Right cardiac atrium (tissue), 5 donors: ENCODE data around the gene ZFX. TPM values are rescaled to one million over a fixed set of nuclear protein-coding genes. Genes with fewer than 3 reads are reported as not detected.

Experiments
- ATAC-seq, 2 donors: fragments of 200-7000 bp; cut with Tn5 transposase; one replicate each; pipeline versions ENCODE4 v1.8.0 to v1.9.1; 2020; ENCODE audit warnings: moderate library complexity in 2 of 2, mild to moderate bottlenecking in 1 of 2
- DNase-seq, 3 donors: peaks; one replicate each; pipeline ENCODE4 v3.0.0-alpha.2; 2020
- H3K27ac ChIP-seq: one replicate; pipeline ENCODE4 v1.5.1; 2013; ENCODE audit warnings: mild to moderate bottlenecking, low read length, control low read depth, moderate library complexity
- H3K27me3 ChIP-seq: one replicate; pipeline ENCODE4 v1.6.1; 2013; ENCODE audit not compliant: control insufficient read depth, insufficient read depth
- H3K4me1 ChIP-seq: one replicate; pipeline ENCODE4 v1.6.1; 2013; ENCODE audit warnings: low read length; ENCODE audit not compliant: control insufficient read depth, insufficient read depth
- H3K4me3 ChIP-seq: one replicate; pipeline ENCODE4 v1.5.1; 2013; ENCODE audit warnings: low read length, control low read depth
- H3K9me3 ChIP-seq: one replicate; pipeline ENCODE4 v1.6.1; 2013; ENCODE audit warnings: low read length; ENCODE audit not compliant: control insufficient read depth
- WGBS: extraction: QIAGEN DNeasy Blood & Tissue Kit; methylation state at CpG from one replicate; pipeline ENCODE4 v1.1.7; 2013; 5-methylcytosine and 5-hydroxymethylcytosine counted together
- intact Hi-C, 4 donors: fragments of 100-400 bp; cut with DNase I; formaldehyde crosslinking; loops; one replicate each; pipeline versions ENCODE4 v1.11.0 to v1.14.0; 2022 to 2023
- polyA plus RNA-seq: library from polyadenylated mRNA; stranded (reverse); fragments of 200-250 nt; gene quantifications from one replicate; pipeline ENCODE4 v1.2.3, GENCODE V29; 2013
- total RNA-seq, 4 donors: library from RNA; stranded (reverse); fragmentation: NEBNext Ultra II Directional; extraction: Animal tissue kit (Norgen Biotek cat#: 25700); gene quantifications; one replicate each; pipeline ENCODE4 v1.2.1, GENCODE V29; 2021
- donor health status: healthy with polysubstance abuse.
- donor health status: DM: no; HTN: yes; CAD: no.
- donor health status: DM: no; HTN: no; CAD: no.
- donor health status: DM: no; HTN: yes; CAD: no; lungs with severe emphysema.
- donor health status: DM: yes; HTN: yes; CAD: no.

Gene ZFX
- total and polyA plus RNA-seq, 5 donors, result 5.6 to 64.4 (median 38.5) TPM

DNA sequence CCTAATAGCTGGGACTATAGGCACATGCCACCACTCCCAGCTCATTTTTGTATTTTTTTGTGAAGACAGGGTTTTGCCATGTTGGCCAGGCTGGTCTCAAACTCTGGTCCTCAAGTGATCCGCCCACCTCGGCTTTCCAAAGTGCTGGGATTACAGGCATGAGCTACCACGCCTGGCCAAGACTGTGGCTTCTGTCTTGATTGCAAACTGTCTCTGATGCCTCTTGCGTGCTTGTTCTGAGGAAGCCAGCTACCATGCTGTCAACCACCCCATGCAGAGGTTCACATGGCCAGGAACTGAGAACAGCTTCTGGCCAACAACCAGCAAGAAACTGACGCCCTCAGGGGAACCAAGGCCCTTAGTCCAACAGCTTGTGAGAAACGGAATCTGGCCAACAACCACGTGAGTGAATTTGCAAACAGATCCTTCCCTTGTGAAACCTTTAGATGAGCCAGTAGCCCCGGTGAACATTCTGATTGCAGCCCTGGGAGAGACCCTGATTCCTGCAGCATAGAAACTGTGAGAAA is 93.2 kb downstream of the ZFX start:
- Histone ChIP-seq H3K9me3 (no peaks in the 10 kb centered on the region), H3K27me3 (no peaks in the 10 kb centered on the region), H3K4me3 (no peak overlapping the region), H3K27ac (peak overlapping the region; percentile 7), H3K4me1 (no peaks in the 10 kb centered on the region)
- intact Hi-C loops, result loop anchor here in 2 of 4 donors (5.0 to 10.0 kb wide), 2 partner anchors 158 to 160 kb away; no protein-coding TSS in a partner anchor
- ATAC-seq (peak; percentile 81 to 89), DNase-seq (peak; percentile 69 to 71 (median 69))
- 38% methylated on average over 8 of the region's 8 CpGs for WGBS

DNA sequence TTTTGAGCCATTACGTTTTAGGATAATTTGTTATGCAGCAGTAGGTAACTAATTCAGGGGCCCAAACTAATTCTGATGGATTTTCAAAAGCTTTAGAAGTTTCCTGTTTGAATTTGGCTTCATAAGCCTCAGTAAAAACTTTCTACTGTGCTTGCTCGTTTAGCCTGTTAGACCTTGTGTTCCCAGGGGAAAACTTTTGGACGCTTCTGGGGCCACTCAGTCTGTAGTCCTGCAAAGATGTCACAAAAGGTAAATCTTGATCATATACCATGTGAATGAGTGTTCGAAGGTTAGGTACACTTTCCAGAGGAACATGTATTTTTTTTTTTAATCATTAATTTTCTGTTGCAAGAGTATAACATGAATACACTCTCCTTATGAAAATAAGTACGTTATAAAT is 93.7 kb downstream of the ZFX start:
- Histone ChIP-seq H3K9me3 (no peaks in the 10 kb centered on the region), H3K27me3 (no peaks in the 10 kb centered on the region), H3K4me3 (no peak overlapping the region), H3K4me1 (no peaks in the 10 kb centered on the region), H3K27ac (no peak overlapping the region)
- intact Hi-C loops, result loop anchor here in 2 of 4 donors (5.0 to 10.0 kb wide), 2 partner anchors 158 to 161 kb away; no protein-coding TSS in a partner anchor
- ATAC-seq, result no peak
- 60% methylated on average over 5 of the region's 5 CpGs for WGBS
- DNase-seq, result no peak

DNA sequence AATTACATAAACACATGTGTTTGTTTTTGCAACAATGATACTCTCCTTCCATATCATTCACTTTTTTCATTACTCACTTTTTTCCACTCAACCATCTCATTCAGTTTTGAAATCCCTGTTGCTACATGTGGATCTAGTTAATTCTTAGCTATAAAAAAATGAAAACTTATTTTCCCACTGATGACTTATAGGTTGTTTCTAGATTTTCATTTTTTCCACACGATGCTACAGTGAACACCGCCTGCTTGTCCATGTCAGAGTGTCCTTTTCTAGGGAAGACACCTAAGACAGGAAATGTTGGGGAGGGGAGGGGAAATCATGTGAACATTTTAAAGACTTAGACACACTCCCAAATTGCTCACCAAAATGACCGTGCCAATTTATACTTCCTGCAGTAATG is 94.2 kb downstream of the ZFX start:
- Histone ChIP-seq H3K9me3 (no peaks in the 10 kb centered on the region), H3K27me3 (no peaks in the 10 kb centered on the region), H3K4me1 (no peaks in the 10 kb centered on the region), H3K4me3 (no peak overlapping the region), H3K27ac (no peak overlapping the region)
- ATAC-seq (no peak), DNase-seq (no peak)
- intact Hi-C loops, result loop anchor here in 2 of 4 donors (5.0 to 10.0 kb wide), 2 partner anchors 159 to 161 kb away; no protein-coding TSS in a partner anchor
- 50% methylated on average over 3 of the region's 3 CpGs for WGBS

DNA sequence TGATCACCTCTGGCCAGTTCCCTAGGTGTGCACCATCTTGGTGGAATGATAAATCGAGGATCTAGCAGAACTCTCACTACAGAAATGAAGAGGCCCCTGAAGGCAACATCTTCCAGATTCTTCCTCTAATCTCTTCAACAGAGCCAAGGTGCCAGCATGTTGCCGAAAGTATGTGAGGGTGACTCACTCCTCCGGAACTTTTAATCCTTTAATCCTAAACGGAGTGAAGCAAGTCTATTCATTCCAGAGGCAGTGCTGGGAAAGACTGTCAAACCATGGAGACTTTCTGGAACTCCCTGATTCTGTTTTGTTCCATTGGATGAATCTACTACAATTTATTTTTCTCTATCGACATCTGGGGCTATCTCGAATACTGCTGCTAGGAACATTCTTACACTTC is 95.7 kb downstream of the ZFX start:
- Histone ChIP-seq H3K4me3 (no peak overlapping the region), H3K27ac (no peak overlapping the region), H3K9me3 (no peaks in the 10 kb centered on the region), H3K4me1 (no peaks in the 10 kb centered on the region), H3K27me3 (no peaks in the 10 kb centered on the region)
- WGBS, result 49% methylated on average over 6 of the region's 6 CpGs
- ATAC-seq (peak; percentile 27 to 29), DNase-seq (no peak)
- intact Hi-C loops, result loop anchor here in 1 of 4 donors (10.0 kb wide), 1 partner anchor 160 kb away; no protein-coding TSS in a partner anchor

DNA sequence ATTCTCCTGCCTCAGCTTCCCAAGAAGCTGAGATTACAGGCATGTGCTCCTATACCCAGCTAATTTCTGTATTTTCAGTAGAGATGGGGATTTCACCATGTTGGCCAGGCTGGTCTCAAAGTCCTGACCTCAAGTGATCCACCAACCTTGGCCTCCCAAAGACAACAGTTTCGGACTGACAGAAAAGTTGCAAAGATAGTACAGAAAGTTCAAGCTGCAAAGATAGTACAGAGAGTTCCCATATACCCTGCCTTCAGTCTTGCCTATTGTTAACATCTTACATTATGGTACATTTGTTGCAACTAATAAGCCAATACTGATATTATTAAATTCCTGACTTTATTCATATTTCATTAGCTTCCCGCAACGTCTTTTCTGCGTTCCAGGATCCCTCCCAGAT is 98.5 kb downstream of the ZFX start:
- 96% methylated on average over 4 of the region's 4 CpGs for WGBS
- no peaks in the 10 kb centered on the region for H3K9me3 ChIP-seq
- no peak for DNase-seq
- intact Hi-C loops, result loop anchor here in 1 of 4 donors (10.0 kb wide), 1 partner anchor 163 kb away; no protein-coding TSS in a partner anchor
- no peaks in the 10 kb centered on the region for H3K27me3 ChIP-seq
- no peak overlapping the region for H3K4me3 ChIP-seq
- H3K27ac ChIP-seq, result no peak overlapping the region
- H3K4me1 ChIP-seq, result no peaks in the 10 kb centered on the region
- no peak for ATAC-seq

DNA sequence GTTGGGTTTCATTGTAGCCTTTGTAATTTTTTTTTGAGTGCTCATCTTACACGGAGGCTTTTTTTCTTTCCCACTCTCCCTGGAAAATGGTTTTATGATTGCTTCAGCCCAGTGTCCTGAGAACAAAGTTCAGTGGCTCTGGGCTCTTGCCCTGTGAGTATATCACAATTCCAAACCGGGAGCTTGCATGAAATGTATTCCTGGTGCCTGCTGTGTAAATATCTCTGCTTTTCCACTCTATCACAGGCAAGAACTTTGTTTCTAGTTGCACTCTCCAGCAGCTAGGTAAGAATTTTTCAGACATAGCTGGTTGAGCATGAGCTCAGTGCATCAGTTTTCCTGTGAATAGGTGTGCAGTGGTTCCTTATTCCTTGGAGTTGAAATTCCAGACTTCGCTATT is 103.5 kb downstream of the ZFX start:
- intact Hi-C loops, result loop anchor here in 1 of 4 donors (10.0 kb wide), 1 partner anchor 252 kb away; no protein-coding TSS in a partner anchor
- H3K27ac ChIP-seq, result no peak overlapping the region
- H3K9me3 ChIP-seq, result no peaks in the 10 kb centered on the region
- ATAC-seq (no peak), DNase-seq (no peak)
- H3K4me1 ChIP-seq, result no peaks in the 10 kb centered on the region
- H3K27me3 ChIP-seq, result no peaks in the 10 kb centered on the region
- WGBS, result 68% methylated on average over 3 of the region's 3 CpGs
- H3K4me3 ChIP-seq, result no peak overlapping the region

DNA sequence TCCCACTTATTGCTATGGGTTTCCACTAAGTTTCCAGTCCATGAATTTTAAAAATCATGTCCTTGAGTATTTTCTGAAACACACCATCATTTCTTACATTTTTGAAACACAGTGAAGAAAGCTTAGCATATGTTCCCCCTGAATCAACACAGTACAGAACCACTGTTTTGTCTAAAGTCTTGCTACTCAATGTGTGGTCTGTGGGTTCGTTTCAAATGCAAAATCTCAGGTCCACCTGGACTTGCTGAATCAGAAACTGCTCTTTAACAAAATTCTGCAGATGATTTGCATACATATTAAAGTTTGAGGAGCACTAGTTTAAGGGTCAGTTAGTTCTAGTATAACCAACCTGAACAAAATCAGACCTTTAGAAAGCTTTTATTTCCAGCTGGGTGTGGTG is 103.9 kb downstream of the ZFX start:
- no peaks in the 10 kb centered on the region for H3K4me1 ChIP-seq
- H3K27ac ChIP-seq, result no peak overlapping the region
- H3K4me3 ChIP-seq, result no peak overlapping the region
- H3K9me3 ChIP-seq, result no peaks in the 10 kb centered on the region
- intact Hi-C loops, result loop anchor here in 1 of 4 donors (10.0 kb wide), 1 partner anchor 251 kb away; no protein-coding TSS in a partner anchor
- DNase-seq (no peak), ATAC-seq (no peak)
- 70% methylated on average over 1 of the region's 1 CpG for WGBS
- H3K27me3 ChIP-seq, result no peaks in the 10 kb centered on the region

DNA sequence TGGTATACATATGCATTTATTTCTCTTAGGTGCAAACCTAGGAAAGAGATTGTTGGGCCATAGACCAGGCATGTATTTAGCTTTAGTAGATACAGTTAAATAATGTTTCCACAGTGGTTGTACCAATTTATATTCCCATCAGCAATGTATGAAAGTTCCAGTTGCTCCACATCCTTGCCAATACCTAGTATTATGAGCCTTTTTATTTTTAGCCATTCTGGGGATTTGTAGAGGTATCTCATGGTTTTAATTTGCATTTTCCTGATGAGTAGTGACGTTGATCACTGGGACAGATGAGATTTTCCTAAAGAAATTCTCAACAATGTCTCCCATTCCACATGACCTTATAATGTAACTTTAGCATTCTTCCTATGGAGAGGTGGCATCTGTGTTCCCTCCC is 107.5 kb downstream of the ZFX start:
- Histone ChIP-seq H3K9me3 (no peaks in the 10 kb centered on the region), H3K27ac (no peak overlapping the region), H3K4me3 (no peak overlapping the region), H3K27me3 (no peaks in the 10 kb centered on the region), H3K4me1 (no peaks in the 10 kb centered on the region)
- DNase-seq, result no peak
- intact Hi-C loops, result loop anchor here in 1 of 4 donors (10.0 kb wide), 1 partner anchor 248 kb away; no protein-coding TSS in a partner anchor
- 85% methylated on average over 1 of the region's 1 CpG for WGBS
- no peak for ATAC-seq

DNA sequence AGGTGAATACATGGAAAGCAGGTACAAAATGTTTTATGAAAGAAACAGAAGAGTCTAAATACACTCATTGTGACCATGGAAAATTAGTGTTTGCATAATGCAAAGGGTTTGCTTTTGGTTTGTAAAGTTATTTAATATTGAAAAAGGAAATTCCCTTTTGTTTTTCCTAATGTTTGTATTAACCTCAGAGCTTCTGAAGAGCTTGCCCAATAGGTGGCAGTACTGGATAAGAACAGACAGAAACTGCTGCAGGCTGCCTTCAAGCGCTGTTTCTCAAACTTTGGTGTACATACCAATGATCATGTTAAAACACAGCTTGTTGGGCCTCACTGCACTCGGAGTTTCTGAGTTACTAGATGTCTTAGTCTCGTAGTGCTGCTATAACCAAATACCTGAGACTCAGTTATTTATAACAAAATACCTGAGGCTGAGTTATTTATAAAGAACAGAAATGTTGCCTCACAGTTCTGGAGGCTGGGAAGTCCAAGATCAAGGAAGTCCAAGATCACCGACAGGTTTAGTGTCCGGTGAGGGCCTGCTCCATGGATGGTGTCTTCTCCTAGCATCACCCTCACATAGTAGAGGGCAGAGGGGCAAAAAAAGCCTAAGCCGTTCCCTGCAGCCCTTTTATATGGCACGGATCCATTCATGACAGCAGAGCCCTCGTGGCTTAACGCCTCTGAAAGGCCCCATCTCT is 110.2 kb downstream of the ZFX start:
- H3K27ac ChIP-seq, result no peak overlapping the region
- DNase-seq (no peak), ATAC-seq (peak in 1 of 2 donors; percentile 61)
- H3K4me3 ChIP-seq, result no peak overlapping the region
- no peaks in the 10 kb centered on the region for H3K9me3 ChIP-seq
- H3K4me1 ChIP-seq, result no peaks in the 10 kb centered on the region
- WGBS, result 79% methylated on average over 9 of the region's 9 CpGs
- H3K27me3 ChIP-seq, result no peaks in the 10 kb centered on the region
- intact Hi-C loops, result loop anchor here in 1 of 4 donors (10.0 kb wide), 1 partner anchor 245 kb away; no protein-coding TSS in a partner anchor

DNA sequence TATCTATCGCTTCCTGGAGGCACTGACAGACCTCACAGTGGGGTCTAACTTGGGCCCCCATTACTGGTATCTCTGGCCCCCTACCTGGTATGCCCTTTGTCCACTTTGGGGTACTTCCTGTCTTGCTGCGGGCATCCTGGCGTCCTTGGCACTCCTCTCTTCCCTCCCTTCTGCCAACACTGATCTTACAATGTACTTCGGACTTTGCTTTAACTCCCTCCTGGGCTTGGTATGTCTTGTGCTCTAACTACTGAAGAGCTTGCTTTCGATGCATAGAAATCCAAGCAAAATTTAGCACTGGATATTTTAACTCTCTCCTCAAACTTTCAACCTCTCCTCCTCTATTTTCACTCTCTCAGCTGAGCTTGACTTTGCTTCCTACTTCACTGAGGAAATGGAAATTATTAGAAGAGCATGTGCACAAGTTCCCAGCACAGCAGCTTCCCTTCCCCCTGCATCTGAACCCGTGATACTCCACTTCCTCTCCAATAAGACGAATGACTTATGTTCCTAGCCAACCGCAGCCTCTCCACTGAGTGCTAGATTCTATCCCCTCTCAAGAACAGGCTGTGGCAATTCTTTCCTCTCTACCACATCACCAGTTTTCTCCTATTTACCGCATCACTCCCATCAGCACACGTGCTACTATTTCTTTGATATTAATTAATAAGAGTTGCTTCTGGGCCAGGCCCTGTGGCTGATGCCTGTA is 111.5 kb downstream of the ZFX start:
- WGBS, result 46% methylated on average over 10 of the region's 10 CpGs
- intact Hi-C loops, result no loop called here
- H3K4me3 ChIP-seq, result no peak overlapping the region
- H3K27me3 ChIP-seq, result no peaks in the 10 kb centered on the region
- H3K4me1 ChIP-seq, result no peaks in the 10 kb centered on the region
- ATAC-seq (peak; percentile 51 to 74), DNase-seq (peak in 2 of 3 donors; percentile 16 to 45)
- H3K27ac ChIP-seq, result no peak overlapping the region
- H3K9me3 ChIP-seq, result no peaks in the 10 kb centered on the region

DNA sequence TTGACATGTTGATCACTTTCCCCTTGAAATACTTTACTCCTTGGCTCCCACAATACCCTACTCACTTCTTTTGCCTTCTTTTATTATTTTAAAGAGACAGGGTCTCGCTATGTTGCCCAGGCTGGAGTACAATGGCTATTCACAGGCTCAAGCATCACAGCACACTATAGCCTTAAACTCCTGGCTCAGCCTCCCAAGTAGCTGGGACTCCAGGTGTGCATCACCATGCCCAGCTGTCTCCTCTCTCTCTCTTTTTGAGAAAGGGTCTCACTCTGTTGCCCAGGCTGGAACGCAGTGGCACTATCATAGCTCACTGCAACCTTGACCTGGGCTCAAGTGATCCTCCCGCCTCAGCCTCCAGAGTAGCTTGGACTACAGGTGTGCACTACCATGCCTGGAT is 112.8 kb downstream of the ZFX start:
- intact Hi-C loops, result no loop called here
- Histone ChIP-seq H3K27me3 (no peaks in the 10 kb centered on the region), H3K4me1 (no peaks in the 10 kb centered on the region), H3K27ac (no peak overlapping the region), H3K4me3 (no peak overlapping the region), H3K9me3 (no peaks in the 10 kb centered on the region)
- ATAC-seq (no peak), DNase-seq (no peak)
- 95% methylated on average over 3 of the region's 3 CpGs for WGBS
